ENCODE data around the gene DNAJC18.
"Not testable (repeated sequence)": the region's sequence is repeated elsewhere in the genome, so short reads cannot be mapped to it uniquely, and the experiment has no call there.

The DNAJC18 gene

DNA sequence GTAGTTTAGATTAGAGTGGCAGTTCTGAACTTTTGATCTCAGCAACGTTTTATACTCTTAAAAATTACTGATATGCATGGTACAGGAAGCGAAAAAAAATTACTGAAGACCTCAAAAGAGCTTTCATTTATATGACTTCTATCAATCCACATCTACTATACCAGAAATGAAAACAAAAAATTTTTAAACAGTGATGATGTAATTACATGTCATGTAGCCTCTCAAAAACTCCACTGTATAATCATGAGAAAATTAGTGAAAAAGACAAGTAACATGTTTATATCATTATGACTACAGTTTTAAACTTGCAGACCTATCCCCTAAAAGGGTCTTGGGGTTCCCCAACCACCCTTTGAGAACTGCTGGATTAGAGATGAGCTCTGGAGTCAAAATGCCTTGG, 9.3 kb downstream of the DNAJC18 start:
- no peak for DNase-seq (ENCODE audit: low read depth, low spot score)

GRCh38 chr5:139426203-139426885, 13.0 kb downstream of the DNAJC18 start:
- no peak for DNase-seq (ENCODE audit: low read depth, low spot score)

GRCh38 chr5:139425497-139425896, 13.8 kb downstream of the DNAJC18 start:
- no peak for DNase-seq (ENCODE audit: low read depth, low spot score)

DNA sequence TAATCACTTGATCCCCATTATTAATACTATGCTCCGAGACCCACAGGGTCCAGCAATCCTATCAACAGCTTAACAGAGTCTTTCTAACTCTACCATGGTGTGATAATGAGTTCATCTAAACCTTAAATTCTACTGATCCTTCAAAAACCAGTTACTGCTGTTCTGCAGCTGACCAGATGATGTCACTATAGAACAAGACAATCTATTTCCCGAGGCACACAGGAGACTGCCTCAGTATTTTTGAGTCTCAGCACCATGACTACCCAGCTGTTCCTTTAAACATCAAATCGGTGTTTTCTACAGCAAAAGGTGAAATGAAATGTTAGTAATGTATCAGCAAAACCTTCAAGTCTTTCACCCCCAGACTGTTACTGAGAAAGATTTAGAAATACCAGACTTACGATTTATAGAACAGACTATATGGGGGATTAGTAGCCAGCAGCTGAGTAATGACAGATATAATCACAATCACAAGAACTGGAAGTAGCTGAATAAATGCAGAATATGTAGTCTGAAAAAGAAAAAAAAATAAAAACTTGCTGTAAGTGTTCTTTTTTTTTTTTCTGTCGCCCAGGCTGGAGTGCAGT, 16.9 kb downstream of the DNAJC18 start:
- no peak for DNase-seq (ENCODE audit: low read depth, low spot score)

DNA sequence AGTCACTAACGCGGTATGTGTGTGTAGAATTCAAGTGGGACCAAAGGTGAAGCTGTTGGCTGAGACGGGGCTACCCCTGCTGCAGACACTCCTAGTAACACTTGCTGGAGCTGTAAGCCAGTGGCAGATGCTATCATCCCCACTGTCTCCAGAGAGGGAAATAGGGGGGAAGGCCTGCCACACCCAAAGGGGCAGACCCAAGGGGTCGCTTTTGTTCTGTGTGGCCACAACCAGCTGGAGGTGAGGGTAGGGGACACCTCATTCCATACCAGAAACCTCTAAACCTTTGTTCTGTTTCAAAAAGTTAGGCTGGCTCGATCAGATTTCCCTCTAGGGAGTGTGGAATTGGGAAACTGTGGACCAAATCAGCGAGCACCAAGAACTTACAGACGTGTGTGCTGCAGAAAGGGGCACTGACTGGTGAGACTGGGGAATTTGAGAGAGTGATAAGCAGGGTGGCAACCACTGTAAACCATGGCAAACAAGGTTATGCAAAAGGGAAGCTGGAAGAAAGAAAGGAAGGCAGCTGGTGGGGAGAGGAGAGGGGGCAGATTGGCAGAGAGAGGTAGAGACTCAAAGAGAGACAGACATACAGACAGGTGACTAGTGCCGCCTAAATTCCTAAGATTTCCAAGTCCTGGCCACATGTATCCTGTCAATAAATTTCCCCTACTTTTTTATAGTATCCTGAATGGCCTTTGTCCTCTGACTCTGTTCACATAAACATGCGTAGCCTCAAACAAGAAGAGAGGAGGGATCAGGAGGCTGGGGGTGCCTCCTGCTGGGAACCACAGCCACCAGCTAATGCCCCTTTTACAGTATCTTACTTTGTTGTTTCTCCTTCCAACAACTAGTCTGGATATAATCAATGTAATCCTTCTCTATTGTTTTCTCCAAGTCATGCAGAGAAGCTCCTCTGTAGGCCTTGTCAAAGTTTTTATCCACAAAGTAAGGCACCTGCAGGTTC, 19.8 kb downstream of the DNAJC18 start:
- DNase-seq (ENCODE audit: low read depth, low spot score) = no peak

DNA sequence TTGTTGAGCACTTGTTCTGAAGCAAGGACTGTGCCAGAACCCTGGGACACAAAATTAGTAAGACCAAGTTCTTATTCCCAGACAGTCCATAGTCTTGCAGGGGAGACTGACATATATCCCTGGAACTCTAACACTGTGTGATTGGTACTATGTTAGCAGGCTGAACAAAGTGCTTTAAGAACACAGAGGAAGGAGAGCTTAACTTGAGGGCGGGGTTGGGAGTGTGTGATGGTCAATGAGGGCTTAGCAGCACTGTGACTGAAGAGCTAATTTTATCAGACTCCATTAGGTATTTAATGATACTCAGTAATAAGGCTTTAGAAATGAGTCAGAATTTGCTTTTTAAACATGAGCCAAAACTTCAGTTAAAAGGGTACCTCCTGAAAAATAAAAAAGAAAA, 20.5 kb downstream of the DNAJC18 start:
- no peak for DNase-seq (ENCODE audit: low read depth, low spot score)

- DNase-seq (ENCODE audit: low read depth, low spot score) = no peak
These were observed 22.1 kb downstream of the DNAJC18 start for GRCh38 chr5:139417214-139417613.

- DNase-seq (ENCODE audit: low read depth, low spot score) = no peak
These were observed 22.7 kb downstream of the DNAJC18 start for GRCh38 chr5:139416651-139417050.

GRCh38 chr5:139415869-139416268, 23.5 kb downstream of the DNAJC18 start:
- DNase-seq (ENCODE audit: low read depth, low spot score) = no peak

DNA sequence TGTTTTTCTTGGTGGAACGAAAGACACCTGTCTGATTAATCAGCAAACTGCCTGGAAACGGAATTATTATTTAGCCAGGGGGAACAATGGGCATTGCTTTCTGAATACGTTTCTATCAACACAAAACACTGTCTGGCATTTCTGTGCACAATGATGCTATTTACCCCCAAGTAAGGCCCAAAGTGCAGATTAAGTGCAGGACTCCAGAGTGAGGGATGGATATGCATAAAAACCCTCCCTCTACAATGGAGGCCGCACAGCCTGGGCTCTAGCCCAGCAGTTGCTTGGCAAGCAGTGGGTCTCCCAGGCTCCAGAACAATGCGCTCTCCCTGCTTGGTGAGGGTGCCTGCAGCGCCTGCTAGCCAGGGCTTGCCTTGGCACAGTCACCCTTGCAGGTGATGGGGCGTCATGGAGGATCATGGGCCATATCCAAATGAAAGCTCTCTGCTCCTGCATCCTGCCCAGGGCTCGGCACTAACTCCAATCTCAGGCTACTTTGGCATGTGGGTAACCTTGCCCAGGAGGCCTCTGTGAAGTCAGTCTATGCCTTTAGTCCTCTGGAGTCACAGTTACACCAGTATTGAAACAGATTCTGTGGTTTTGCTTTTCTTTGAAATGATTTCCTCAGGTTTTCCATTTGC, 24.0 kb downstream of the DNAJC18 start:
- DNase-seq (ENCODE audit: low read depth, low spot score) = no peak

DNA sequence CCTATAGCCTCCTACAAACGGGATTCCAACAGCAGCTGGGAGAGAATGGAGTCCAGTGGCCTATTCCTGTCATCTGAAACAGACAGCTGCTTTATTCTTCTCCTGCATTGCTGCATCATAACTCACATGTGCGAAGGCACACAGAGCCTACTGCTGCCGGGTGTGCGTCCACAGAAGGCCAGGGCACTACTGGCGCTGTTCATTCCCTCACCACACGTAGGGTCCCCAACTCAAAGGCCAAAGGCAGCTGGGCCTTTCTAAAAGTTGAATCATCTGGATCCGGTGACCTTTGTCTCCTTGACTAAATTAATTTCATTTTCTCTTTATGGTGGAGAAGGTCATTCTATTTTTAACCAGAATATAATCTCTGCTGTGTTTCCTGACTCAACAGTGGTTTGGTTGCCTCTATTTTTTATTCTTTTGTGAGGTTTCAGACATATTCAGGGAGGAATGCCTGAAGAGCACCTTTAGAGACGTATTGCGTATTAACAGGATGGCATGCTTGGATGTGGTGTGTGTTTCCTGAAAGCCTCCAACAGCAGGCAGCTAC, 24.7 kb downstream of the DNAJC18 start:
- no peak for DNase-seq (ENCODE audit: low read depth, low spot score)

DNA sequence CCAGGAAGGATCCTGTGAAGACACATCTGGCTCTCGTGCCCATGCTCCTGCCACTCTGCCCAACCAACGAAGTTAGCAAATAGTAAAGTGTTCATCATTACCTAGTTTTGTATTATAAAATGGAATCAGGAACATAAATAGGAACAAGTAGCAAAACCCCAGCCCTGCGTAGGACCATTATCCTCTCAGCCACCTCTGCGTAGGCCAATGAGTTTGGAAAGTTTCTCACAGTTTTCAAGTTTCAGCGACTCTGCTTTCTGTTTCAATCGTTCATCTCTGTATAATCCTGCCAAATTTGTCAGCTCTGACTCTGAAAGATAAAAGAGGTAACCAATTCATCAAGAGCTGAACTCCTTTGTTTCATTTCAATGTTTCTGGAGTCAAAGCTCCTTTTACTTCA, 25.4 kb downstream of the DNAJC18 start:
- no peak for DNase-seq (ENCODE audit: low read depth, low spot score)

DNA sequence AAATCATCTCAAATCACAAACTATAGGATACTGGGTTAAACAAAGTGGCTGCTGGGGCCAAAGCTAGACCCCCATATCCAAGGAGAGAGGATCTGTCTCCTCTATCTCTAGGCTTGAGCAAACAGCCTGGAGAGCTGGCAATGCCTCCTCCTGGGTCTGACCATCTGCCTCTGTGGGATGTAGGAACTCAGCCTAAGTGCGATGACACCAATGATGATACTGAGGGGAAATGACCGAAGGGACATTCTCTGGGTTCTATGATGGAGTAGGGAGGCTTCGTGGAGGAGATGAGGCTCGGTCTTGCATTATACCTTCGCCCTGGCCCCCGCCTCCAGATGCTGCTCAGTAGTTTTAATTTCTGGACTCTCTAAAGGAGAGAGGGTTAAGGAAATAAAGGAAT, 26.2 kb downstream of the DNAJC18 start:
- no peak for DNase-seq (ENCODE audit: low read depth, low spot score)

DNA sequence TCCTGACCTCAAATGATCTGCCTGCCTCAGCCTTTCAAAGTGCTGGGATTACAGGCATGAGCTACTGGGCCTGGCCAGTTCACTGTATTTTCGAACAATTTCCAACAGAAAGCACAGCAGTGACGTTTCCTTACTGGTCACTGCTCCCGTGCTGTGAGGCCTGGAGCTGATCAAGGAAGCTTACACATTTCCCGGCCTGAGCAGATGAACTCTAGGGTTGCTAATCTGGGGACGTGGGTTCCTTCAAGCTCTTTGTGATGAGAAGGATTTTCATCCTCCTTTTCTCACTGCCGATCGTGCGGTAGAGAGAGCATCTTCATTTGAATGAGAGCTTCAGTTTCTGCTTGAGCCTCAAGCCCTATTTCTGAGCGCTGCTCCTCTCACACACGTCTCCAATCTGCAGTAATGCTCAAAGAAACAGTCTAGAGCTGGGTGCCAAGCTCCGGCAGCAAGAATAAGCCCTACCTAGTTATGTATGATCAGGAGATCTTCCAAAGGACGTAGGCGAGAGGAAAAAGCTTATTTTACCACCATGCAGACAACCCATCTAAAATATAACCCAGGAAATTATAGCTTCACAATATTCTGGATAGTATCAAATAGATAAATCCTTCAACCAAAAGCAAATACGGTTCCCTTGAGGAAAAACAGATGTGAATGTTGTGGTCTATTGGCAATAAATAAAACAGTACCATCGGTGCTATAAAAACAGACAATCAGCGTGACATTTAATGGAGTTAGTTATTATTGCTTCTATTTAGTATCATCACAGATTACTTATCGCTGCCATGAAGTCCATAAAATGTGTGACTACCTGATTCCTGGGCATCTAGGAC, 28.1 kb downstream of the DNAJC18 start:
- no peak for DNase-seq (ENCODE audit: low read depth, low spot score)

- no peak for DNase-seq (ENCODE audit: low read depth, low spot score)
These were observed 29.0 kb downstream of the DNAJC18 start for GRCh38 chr5:139410121-139410992.

DNA sequence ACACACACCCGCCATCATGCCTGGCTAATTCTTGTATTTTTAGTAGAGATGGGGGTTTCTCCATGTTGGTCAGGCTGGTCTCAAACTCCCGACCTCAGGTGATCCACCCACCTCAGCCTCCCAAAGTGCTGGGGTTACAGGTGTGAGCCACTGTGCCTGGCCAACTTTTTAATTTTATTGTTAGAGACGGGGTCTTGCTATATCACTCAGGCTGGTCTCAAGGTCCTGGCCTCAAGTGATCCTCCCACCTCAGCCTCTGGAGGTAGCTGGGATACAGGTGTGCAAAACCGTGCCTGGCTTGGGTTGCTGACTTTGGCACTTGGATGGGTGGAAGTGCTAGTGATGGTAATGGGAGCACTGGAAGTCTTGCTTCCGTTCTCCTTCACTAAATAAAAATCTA, 30.2 kb downstream of the DNAJC18 start:
- DNase-seq (ENCODE audit: low read depth, low spot score) = not testable (repeated sequence)

- DNase-seq (ENCODE audit: low read depth, low spot score) = no peak
These were observed 31.1 kb downstream of the DNAJC18 start for GRCh38 chr5:139408191-139408590.

DNA sequence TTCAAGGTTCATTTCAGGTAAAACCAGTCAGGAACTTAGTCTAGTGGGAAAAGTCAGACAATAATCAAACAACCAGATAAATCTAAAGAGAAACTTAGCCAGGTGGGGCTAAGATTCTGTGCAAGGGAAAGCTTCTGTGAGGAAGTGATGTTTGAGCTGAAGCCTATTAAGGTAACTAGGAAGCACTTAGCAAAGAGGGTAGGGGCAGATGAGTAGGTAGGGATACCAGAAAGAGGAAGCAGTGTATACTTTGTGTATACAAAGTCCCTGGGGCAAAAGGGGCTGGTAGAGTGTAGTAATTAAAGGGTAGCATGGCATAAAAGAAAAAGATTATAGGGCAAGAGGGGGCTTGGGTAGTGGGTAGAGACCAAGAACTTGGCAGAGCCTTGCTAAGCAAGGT, 31.8 kb downstream of the DNAJC18 start:
- no peak for DNase-seq (ENCODE audit: low read depth, low spot score)

DNA sequence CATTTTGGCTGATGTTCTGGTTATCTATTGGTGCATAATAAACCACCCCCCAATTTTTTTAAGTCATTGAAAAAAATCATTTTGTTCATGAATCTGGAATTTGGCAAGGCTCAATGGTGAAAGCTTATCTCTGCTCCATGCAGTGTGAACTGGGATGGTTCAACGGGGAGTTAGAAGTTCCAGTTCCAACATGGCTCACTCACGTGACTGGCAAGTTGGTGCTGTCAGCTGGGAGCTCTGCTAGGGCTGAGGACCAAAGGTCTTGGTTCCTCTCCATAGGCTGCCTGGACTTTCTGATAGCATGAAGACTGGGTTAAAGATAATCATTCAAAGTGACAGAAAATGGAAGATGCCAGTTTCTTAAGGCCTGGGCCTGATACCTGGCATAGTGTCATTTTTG, 32.4 kb downstream of the DNAJC18 start:
- DNase-seq (ENCODE audit: low read depth, low spot score) = no peak

GRCh38 chr5:139404484-139404840, 34.9 kb downstream of the DNAJC18 start:
- DNase-seq (ENCODE audit: low read depth, low spot score) = no peak
